Adrenal gland (tissue), 12 donors: ENCODE results near the gene SACS. TPM values are rescaled to one million over a fixed set of nuclear protein-coding genes. Genes with fewer than 3 reads are reported as not detected.

Source experiments
- DNase-seq, 7 donors: peaks; one replicate each; pipeline ENCODE4 v3.0.0-alpha.2; 2019 to 2020
- H3K27ac ChIP-seq, 5 donors: fragments of 200-600 bp; sonication (generic) in 4 of 5; 1 replicate in 3 of 5; 2 replicates in 2 of 5; pipeline versions ENCODE4 v1.5.1 to v1.8.0; 2016 to 2020; ENCODE audit warnings: mild to moderate bottlenecking in 1 of 5
- H3K27me3 ChIP-seq: fragments of 200-600 bp; 2 replicates; pipeline ENCODE4 v1.8.0; 2021
- H3K36me3 ChIP-seq, 2 donors: fragments of 200-600 bp; replicated peaks in 1 of 2; 1 replicate in 1 of 2; 2 replicates in 1 of 2; pipeline versions ENCODE4 v1.5.1 to v1.8.0; 2018 to 2022
- H3K4me1 ChIP-seq, 2 donors: fragments of 200-600 bp; replicated peaks in 1 of 2; 1 replicate in 1 of 2; 2 replicates in 1 of 2; pipeline versions ENCODE4 v1.5.1 to v1.8.0; 2018 to 2021
- H3K4me3 ChIP-seq, 4 donors: fragments of 200-600 bp; sonication (generic) in 3 of 4; one replicate each; pipeline ENCODE4 v1.5.1; 2016 to 2018
- H3K9me3 ChIP-seq, 3 donors: fragments of 200-600 bp; sonication (generic) in 1 of 3; replicated peaks in 1 of 3; 1 replicate in 2 of 3; 2 replicates in 1 of 3; pipeline versions ENCODE4 v1.5.1 to v1.8.0; 2016 to 2021
- CTCF ChIP-seq, 6 experiments: fragments of 450-650 bp in 4 of 6; fragments of 200-600 bp in 2 of 6; sonication (generic) in 1 of 6; IDR thresholded peaks; 1 replicate in 5 of 6; 2 replicates in 1 of 6; pipeline versions ENCODE4 v1.5.1 to v1.8.0; 2016 to 2021; ENCODE audit warnings: antibody characterized with exemption in 6 of 6, mild to moderate bottlenecking in 2 of 6, moderate library complexity in 1 of 6
- POLR2A ChIP-seq, 2 donors: fragments of 450-650 bp; IDR thresholded peaks; one replicate each; pipeline ENCODE4 v1.6.1; 2017; ENCODE audit warnings: antibody characterized with exemption in 2 of 2, mild to moderate bottlenecking in 2 of 2, moderate library complexity in 1 of 2
- WGBS, 4 donors: extraction: QIAGEN DNeasy Blood & Tissue Kit in 2 of 4; methylation state at CpG; one replicate each; pipeline versions ENCODE4 v1.1.5 to v1.1.7; 2013 to 2017; 5-methylcytosine and 5-hydroxymethylcytosine counted together
- intact Hi-C, 2 donors: fragments of 100-400 bp; cut with DNase I; formaldehyde crosslinking; loops; one replicate each; pipeline versions ENCODE4 v1.14.1 to v1.15.0; 2022 to 2023
- polyA plus RNA-seq, 3 donors: library from polyadenylated mRNA; stranded (reverse); fragments of 200-250 nt in 2 of 3; fragments of 350-450 nt in 1 of 3; fragmentation: Illumina TruSeq in 1 of 3; extraction: RNeasy Lipid Tissue Mini Kit (QIAGEN cat#74804) in 1 of 3; gene quantifications; one replicate each; pipeline ENCODE4 v1.2.3, GENCODE V29; 2013 to 2014
- total RNA-seq, 9 donors: library from RNA; depleted of rRNA in 4 of 9; stranded (reverse); fragments of >200 nt in 4 of 9; fragments of 120-200 nt in 1 of 9; fragmentation: NEBNext Ultra II Directional in 1 of 9; extraction: Animal tissue kit (Norgen Biotek cat#: 25700) in 1 of 9; gene quantifications; one replicate each; pipeline versions ENCODE4 v1.1.0 to v1.2.4, GENCODE V29; 2013 to 2023
- donor health status: healthy with polysubstance abuse.
- donor health status: Bipolar disorder and iron deficiency.
- donor health status: DM: yes; HTN: yes; CAD: no.
- donor health status: DM: no; HTN: no; CAD: no.
- donor health status: DM: no; HTN: no; CAD: no.
- donor health status: DM: yes; HTN: yes; CAD: no.

Gene SACS
- total and polyA plus RNA-seq, 12 donors = 5.6 to 41.6 (median 7.5) TPM

GRCh38 chr13:23430664-23431063 is 2.8 kb downstream of the SACS start:
- intact Hi-C loops = no loop called here
- TF ChIP-seq POLR2A (IDR thresholded peaks at IDR 0.05) (no peak), CTCF (IDR thresholded peaks at IDR 0.05) (no peak)
- no peaks in the 10 kb centered on the region for H3K9me3 ChIP-seq
- peaks cover 0 to 16% of the 10 kb centered on the region in 2 donors for H3K4me1 ChIP-seq
- peaks cover 4% of the 10 kb centered on the region for H3K27me3 ChIP-seq
- H3K27ac ChIP-seq = no peak overlapping the region
- DNase-seq = no peak
- 75 to 86% (median 83%) methylated on average over 5 of the region's 5 CpGs for WGBS, 4 donors
- no peak overlapping the region for H3K4me3 ChIP-seq
- no peaks in the 10 kb centered on the region for H3K36me3 ChIP-seq

GRCh38 chr13:23427881-23428528 is 5.5 kb downstream of the SACS start:
- H3K36me3 ChIP-seq = no peaks in the 10 kb centered on the region
- H3K4me3 ChIP-seq = no peak overlapping the region
- peaks cover 0 to 13% of the 10 kb centered on the region in 2 donors for H3K4me1 ChIP-seq
- TF ChIP-seq POLR2A (IDR thresholded peaks at IDR 0.05) (no peak), CTCF (IDR thresholded peaks at IDR 0.05) (no peak)
- 62 to 68% (median 67%) methylated on average over 11 of the region's 11 CpGs for WGBS, 4 donors
- no peaks in the 10 kb centered on the region for H3K27me3 ChIP-seq
- H3K9me3 ChIP-seq = no peaks in the 10 kb centered on the region
- H3K27ac ChIP-seq = peak overlapping the region in 2 of 5 donors; percentile 37 to 61
- DNase-seq = peak in 1 of 7 donors; percentile 24
- intact Hi-C loops = no loop called here

- Histone ChIP-seq H3K27ac (peak overlapping the region in 2 of 5 donors; percentile 37 to 61), H3K27me3 (no peaks in the 10 kb centered on the region), H3K4me3 (no peak overlapping the region), H3K36me3 (no peaks in the 10 kb centered on the region), H3K4me1 (peaks cover 0 to 13% of the 10 kb centered on the region in 2 donors), H3K9me3 (no peaks in the 10 kb centered on the region)
- 41 to 53% (median 46%) methylated on average over 7 of the region's 7 CpGs for WGBS, 4 donors
- DNase-seq = peak in 5 of 7 donors; percentile 23 to 66 (median 49)
- TF ChIP-seq CTCF (IDR thresholded peaks at IDR 0.05) (no peak), POLR2A (IDR thresholded peaks at IDR 0.05) (no peak)
- intact Hi-C loops = no loop called here
Observed at GRCh38 chr13:23427342-23427843, 6.1 kb downstream of the SACS start.

GRCh38 chr13:23421596-23421995 is 11.9 kb downstream of the SACS start:
- Histone ChIP-seq H3K27me3 (no peaks in the 10 kb centered on the region), H3K9me3 (no peaks in the 10 kb centered on the region), H3K27ac (no peak overlapping the region), H3K4me1 (no peaks in the 10 kb centered on the region), H3K36me3 (no peaks in the 10 kb centered on the region), H3K4me3 (no peak overlapping the region)
- TF ChIP-seq POLR2A (IDR thresholded peaks at IDR 0.05) (no peak), CTCF (IDR thresholded peaks at IDR 0.05) (no peak)
- WGBS, 4 donors = 95 to 100% (median 98%) methylated on average over 2 to 5 of the region's 5 CpGs
- no peak for DNase-seq
- intact Hi-C loops = no loop called here
